Daoy (cell line): Measurements from ENCODE around the gene ZNF433. TPM values are rescaled to one million over a fixed set of nuclear protein-coding genes. Genes with fewer than 3 reads are reported as not detected.

Experiments
- DNase-seq: peaks from one replicate; pipeline ENCODE4 v3.0.0-alpha.2; 2015; ENCODE audit warnings: low read depth
- total RNA-seq: library from RNA; depleted of rRNA; stranded (reverse); fragments of >200 nt; shearing (Covaris generic); gene quantifications from 2 replicates; pipeline ENCODE4 v1.2.3, GENCODE V29; 2014; rRNA removed

Gene ZNF433
- total RNA-seq, 1 experiment from 2014 or later = 3.3 TPM

GRCh38 chr19:11989112-11989456, 46.4 kb downstream of the ZNF433 start:
- DNase-seq = no peak

GRCh38 chr19:11987405-11988281, 47.8 kb downstream of the ZNF433 start:
- DNase-seq = peak; percentile 96

- DNase-seq = no peak
These were observed 48.7 kb downstream of the ZNF433 start for GRCh38 chr19:11986754-11987153.

GRCh38 chr19:11984986-11985385, 50.5 kb downstream of the ZNF433 start:
- DNase-seq = no peak

GRCh38 chr19:11982526-11982925, 53.0 kb downstream of the ZNF433 start:
- peak; percentile 24 for DNase-seq

GRCh38 chr19:11979527-11979926, 56.0 kb downstream of the ZNF433 start:
- no peak for DNase-seq

GRCh38 chr19:11978492-11979100, 56.9 kb downstream of the ZNF433 start:
- DNase-seq = no peak

- no peak for DNase-seq
These were observed 62.3 kb downstream of the ZNF433 start for GRCh38 chr19:11973019-11973810.

- DNase-seq = no peak
These were observed 64.4 kb downstream of the ZNF433 start for GRCh38 chr19:11971041-11971440.

GRCh38 chr19:11970174-11970573, 65.3 kb downstream of the ZNF433 start:
- no peak for DNase-seq

- peak; percentile 88 for DNase-seq
These were observed 70.4 kb downstream of the ZNF433 start, which contains the start of gene ZNF763 for GRCh38 chr19:11964858-11965645. TSS of gene ZNF763 (plus strand) at chr19:11965040. CDS start at chr19:11965209, 169 bp downstream.

Other genes starting within 250 kb of the ZNF433 start
- gene ZNF491, start 237.2 kb downstream of the ZNF433 start, total RNA-seq = 0.23 and 5.3 TPM in 2 replicates
- gene ZNF440, start 221.4 kb downstream of the ZNF433 start, total RNA-seq = 2.9 and 5.2 TPM in 2 replicates
- 2.9 and 4.8 TPM in 2 replicates for gene ZNF439, start 187.0 kb downstream of the ZNF433 start, total RNA-seq
- gene ZNF69, start 147.9 kb downstream of the ZNF433 start, total RNA-seq = 5.2 and 7.0 TPM in 2 replicates
- 5.7 and 8.7 TPM in 2 replicates for gene ZNF700, start 110.6 kb downstream of the ZNF433 start, total RNA-seq
- not detected in 2 replicates for gene ZNF763, start 70.6 kb downstream of the ZNF433 start, total RNA-seq
- 0.57 TPM in 1 of 2 replicates, not detected in the other for gene ZNF878, start 17.3 kb upstream of the ZNF433 start, total RNA-seq
- 2.4 and 4.4 TPM in 2 replicates for gene ZNF844, start 29.1 kb upstream of the ZNF433 start, total RNA-seq
- gene ZNF20, start 104.7 kb upstream of the ZNF433 start, total RNA-seq = 2.6 and 3.3 TPM in 2 replicates
- gene ZNF625, start 121.1 kb upstream of the ZNF433 start, total RNA-seq = 6.3 and 14.0 TPM in 2 replicates
- 3.9 and 5.0 TPM in 2 replicates for gene ZNF136, start 127.4 kb upstream of the ZNF433 start, total RNA-seq